Brain microvascular endothelial cell (primary cell): ENCODE results near the gene CROCC2.
A peak's percentile ranks its signal among the peaks of the same experiment; 100 is the strongest.

Experiments
- DNase-seq: peaks from one replicate; pipeline ENCODE4 v3.0.0-alpha.2; 2020
- H3K27ac ChIP-seq: fragments of 250-450 bp; sonication (Bioruptor Pico); 2 replicates; pipeline ENCODE4 v1.5.1; 2020; ENCODE audit warnings: mild to moderate bottlenecking, moderate library complexity
- H3K27me3 ChIP-seq: fragments of 250-450 bp; sonication (Bioruptor Pico); replicated peaks from 2 replicates; pipeline ENCODE4 v1.5.1; 2020; ENCODE audit warnings: mild to moderate bottlenecking
- H3K36me3 ChIP-seq: fragments of 250-450 bp; sonication (Bioruptor Pico); replicated peaks from 2 replicates; pipeline ENCODE4 v1.5.1; 2020; ENCODE audit warnings: mild to moderate bottlenecking
- H3K4me3 ChIP-seq: 2 replicates; pipeline ENCODE4 v1.5.1; 2011; ENCODE audit warnings: low read depth, mild to moderate bottlenecking, control low read depth, low read length, moderate library complexity
- CTCF ChIP-seq: IDR thresholded peaks from 2 replicates; pipeline ENCODE4 v1.5.1; 2011; ENCODE audit warnings: low read depth, mild to moderate bottlenecking, moderate library complexity, low read length, control low read depth, inconsistent platforms; ENCODE audit errors: missing control alignments
- in situ Hi-C: cut with HindIII; loops from 2 replicates; pipeline ENCODE4 v1.10.0; 2017; ENCODE audit warnings: low sequenced_read_pairs, low pct_ligation_motif_present

CROCC2 gene

GRCh38 chr2:240998706-240998994 is 92.5 kb downstream of the CROCC2 start:
- H3K27ac ChIP-seq, result no peak overlapping the region
- no peak for TF ChIP-seq CTCF
- in situ Hi-C loops, result no loop called here
- no peaks in the 10 kb centered on the region for H3K36me3 ChIP-seq
- H3K4me3 ChIP-seq, result peak overlapping the region; percentile 62
- H3K27me3 ChIP-seq, result no peaks in the 10 kb centered on the region
- DNase-seq, result no peak

- Histone ChIP-seq H3K4me3 (peak overlapping the region; percentile 62), H3K27ac (no peak overlapping the region), H3K36me3 (no peaks in the 10 kb centered on the region), H3K27me3 (no peaks in the 10 kb centered on the region)
- in situ Hi-C loops, result no loop called here
- no peak for TF ChIP-seq CTCF
- DNase-seq, result no peak
Measured at GRCh38 chr2:240998995-240999791, 93.1 kb downstream of the CROCC2 start.

- DNase-seq, result no peak
- Histone ChIP-seq H3K27me3 (no peaks in the 10 kb centered on the region), H3K36me3 (no peaks in the 10 kb centered on the region), H3K4me3 (peak overlapping the region; percentile 62), H3K27ac (no peak overlapping the region)
- no peak for TF ChIP-seq CTCF
- in situ Hi-C loops, result no loop called here
Measured at GRCh38 chr2:240999873-241000541, 93.9 kb downstream of the CROCC2 start.

- no peak overlapping the region for H3K27ac ChIP-seq
- TF ChIP-seq CTCF, result no peak
- in situ Hi-C loops, result no loop called here
- DNase-seq, result no peak
- H3K27me3 ChIP-seq, result no peaks in the 10 kb centered on the region
- no peaks in the 10 kb centered on the region for H3K36me3 ChIP-seq
- H3K4me3 ChIP-seq, result no peak overlapping the region
Measured at GRCh38 chr2:241000831-241001321, 94.7 kb downstream of the CROCC2 start.

- no peak for TF ChIP-seq CTCF
- Histone ChIP-seq H3K4me3 (no peak overlapping the region), H3K36me3 (no peaks in the 10 kb centered on the region), H3K27ac (no peak overlapping the region), H3K27me3 (no peaks in the 10 kb centered on the region)
- DNase-seq, result no peak
- in situ Hi-C loops, result no loop called here
Measured at GRCh38 chr2:241001413-241002274, 95.5 kb downstream of the CROCC2 start.
